Activated CD8-positive, alpha-beta memory T cell treated with anti-CD3 and anti-CD28 coated beads for 4 hours (primary cell): ENCODE results near the gene CBX1.

Experiments used
- DNase-seq, 2 donors: peaks; one replicate each; pipeline ENCODE4 v3.0.0-alpha.2; 2020; ENCODE audit warnings: low read depth in 2 of 2

CBX1 gene

DNA sequence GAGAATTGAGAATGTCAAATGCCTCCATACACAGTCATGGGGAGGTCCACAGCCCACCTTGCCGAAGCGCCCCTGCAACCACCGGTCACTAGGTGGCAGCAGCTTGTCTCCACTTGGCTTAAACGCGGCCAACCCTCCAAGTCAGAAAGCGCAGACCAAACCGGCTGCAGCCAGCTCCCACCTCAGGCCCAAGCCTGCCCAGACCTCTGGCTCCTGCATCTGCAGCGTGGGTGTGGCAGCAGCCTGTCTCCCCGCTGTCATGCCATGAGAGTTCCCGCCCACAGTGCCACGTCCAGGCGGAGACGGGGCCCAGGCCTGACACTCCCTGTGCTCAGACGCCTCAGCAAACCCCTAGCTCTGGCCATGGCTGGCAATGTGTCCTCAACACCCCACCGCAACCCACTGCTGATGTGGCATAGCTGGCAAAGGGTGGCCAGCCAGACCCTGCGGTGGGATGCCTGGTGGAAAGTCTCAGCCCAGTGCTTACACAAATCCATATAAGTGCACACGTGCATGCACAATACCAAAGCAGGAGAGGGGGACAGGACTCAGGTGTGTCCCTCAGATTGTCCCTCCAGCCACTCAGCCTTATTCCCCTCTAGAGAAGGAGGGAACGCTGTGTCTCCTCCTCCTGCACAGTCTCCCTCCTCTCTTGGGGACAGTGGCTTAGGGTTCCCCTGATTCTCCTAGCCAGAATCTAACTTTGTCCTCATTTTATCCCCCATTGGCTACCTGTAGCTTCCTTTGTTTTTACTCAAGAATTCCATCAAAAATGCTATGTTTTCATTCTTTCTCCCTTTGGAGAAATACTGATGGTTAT, 74.6 kb downstream of the CBX1 start:
- peak in 1 of 2 donors; percentile 54 for DNase-seq

DNA sequence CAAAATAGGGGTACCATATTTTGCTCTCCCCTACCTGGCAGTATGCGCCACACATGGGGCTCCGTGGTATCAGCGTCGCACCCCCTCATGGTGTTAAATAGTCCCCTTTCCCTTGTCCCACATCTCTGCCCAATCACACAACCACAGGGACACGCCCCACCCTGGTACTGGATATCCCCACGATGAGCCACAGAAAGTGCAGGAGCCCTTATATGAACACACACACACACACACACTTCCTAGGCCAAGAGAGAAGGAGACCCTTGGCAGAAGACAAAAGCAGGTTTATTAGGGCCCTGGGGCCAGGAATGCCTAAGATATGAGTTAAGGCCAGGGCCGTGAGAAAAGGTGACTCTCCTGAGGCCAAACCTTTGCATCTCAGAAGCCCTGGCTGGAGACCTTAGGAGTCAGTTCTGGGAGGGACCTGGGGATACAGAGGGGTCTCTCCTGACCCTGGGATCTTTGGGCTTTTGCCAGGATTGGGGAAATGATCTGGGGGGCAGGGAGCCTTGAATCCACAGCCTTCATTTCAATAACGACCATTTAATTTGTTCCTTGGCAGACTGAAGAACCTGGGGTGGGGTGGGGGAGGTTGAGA, 75.3 kb downstream of the CBX1 start:
- no peak for DNase-seq

DNA sequence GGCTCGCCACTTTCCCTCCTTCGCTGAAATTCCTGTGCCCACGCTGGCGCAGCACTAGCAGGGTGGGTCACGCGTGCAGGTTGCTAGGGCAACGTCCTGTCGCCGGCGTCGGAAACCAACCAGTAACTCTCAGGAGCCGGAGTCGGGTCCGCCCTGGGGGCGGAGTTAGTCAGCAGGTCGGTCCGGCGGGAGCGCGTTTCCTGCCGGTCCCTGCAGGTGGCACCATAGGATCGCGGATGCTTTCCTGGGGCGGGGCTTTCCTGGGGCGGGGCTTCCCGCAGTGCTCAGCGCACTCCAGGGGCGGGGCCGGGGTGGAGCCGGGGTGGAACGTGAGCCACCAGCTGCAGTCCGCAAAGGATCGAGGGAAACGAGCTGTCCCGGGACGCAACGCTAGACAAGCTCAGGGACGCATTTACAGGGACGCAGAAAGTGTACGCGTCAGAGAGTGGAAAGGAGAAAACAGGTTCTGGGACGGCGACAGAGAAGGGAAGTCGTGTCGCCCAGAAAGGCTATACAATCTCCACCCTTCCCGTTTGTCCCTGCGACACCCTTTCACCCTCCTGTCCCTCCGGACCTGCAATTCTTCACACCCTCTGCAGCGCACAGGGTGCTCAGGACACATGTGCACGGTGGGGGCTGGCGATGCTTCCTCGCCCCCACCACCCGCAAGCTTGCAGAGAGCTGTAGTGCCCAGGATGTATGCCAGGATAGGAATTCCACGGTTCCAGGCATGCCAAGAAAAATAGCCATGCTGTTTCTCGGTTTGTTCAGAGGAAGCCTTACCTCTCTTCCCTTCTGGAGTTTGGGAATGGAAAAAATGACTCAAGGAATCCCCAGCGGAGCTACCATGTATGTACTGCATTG, 76.0 kb downstream of the CBX1 start:
- peak; percentile 95 to 96 for DNase-seq

DNA sequence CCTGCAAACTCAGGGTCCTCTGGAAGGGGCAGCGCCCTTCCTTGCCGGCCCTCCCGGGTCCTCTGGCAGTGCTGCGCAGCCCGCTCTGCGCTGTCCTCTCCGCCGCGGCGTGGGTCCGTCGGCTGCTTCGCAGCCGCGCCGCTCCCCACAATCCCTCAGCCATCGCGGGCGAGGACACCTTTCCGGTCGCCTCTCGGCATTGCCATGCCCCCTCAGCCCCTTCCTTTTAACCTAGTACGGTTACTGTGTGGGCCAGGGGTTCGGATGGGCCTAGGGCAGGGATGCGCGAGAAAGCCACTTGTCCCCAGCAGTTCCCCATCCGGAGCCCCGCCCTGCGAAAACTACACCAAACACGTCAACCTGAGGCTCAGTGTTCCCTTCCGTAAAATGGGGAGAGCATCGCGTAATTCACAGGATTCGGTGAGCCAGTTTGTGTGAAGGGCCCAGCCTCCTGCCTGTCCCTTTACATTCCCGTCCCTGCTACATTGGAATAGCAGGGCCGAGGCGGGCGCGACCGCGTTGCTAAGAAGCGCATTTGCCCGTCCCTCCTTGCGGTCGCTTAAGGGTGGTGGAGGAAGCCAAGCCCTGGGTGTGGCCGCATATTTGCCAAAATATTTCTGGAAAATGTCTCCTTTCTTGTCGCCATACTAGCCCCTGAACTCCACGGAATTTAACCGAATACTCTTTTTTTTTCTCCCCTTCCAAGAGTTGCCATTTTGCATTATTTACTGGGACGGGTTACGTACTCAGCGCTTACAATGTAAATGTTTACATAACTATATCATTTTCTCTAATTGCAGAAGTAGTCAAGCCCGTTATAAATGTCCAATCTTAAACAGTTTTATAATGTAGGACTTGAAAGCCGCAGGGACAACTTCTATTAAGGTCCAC, 76.9 kb downstream of the CBX1 start:
- DNase-seq = no peak

DNA sequence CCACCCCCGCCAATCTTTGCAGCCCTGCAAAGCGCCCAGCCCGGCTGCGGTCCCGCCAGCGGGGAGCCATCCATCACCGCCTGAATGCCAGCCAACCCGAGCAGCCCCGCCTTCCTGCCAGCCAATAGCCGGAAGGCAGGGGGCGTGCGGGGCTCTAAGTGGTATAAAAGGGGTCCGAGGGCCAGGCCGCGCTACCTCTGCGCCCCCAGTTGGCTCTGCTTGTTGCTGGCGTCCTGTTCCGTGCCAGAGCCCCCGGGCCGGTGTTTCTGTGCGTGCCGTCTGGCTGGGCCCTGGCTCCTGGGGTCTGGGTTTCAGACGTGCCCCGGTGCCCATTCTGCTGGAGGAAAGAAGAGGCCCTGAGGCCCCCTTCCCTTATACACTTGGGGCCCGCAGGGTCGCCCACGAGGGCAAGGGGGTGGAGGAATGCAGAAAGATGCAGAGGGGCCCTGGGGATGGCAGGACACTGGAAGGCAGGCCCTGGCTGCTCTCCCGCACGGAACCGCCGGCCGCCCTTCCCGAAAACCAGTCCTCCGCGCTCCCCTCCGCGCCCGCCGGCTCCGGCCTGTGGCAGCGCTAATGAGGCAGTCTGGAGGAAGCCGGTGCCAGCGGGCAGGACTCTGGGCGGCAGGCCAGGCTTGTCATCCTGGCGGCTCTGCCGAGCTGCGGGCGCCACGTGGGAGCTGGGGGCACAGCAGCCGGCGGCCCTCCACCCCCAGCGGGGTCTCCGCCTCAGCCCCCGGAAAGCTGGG, 77.7 kb downstream of the CBX1 start:
- no peak for DNase-seq

DNA sequence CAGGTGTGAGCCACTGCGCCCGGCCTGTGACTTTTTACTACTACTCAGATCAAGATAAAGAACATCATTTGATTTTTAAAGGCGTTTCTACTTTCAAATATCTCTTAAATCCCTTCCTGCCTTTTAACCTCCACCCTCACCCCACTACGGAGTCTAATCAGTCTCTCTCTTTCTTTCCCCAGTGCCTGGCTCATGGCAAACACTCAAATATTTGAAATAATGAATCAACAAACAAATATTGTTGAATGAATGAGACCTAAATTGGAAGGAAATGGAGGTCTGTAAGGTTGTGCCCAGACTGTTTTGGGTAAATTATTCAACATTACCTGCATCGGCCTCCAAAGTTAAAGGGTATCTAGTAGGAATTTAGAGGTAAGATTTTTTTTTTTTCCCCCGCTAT, 78.4 kb downstream of the CBX1 start:
- DNase-seq = no peak

DNA sequence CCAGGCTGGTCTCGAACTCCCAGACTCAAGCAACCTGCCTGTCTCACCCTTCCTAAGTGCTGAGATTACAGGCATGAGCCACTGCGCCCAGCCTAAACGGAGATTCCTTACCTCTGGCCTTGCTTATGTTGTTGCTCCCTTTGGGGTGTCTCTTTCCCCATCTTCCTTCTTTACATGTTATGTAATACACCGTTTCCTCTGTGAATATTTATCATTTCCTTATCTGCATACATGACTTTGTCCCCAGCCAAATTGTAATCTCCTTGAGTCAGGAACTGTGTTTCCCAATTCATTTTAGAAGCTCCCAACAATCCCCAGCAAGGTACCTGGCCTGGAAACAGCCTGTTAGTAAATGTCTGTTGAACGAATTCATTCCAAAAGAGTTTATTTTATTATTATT, 79.3 kb downstream of the CBX1 start:
- DNase-seq = no peak
